ENCODE data around the gene HERC4. TPM values are rescaled to one million over a fixed set of nuclear protein-coding genes. Genes with fewer than 3 reads are reported as not detected.
A peak's percentile ranks its signal among the peaks of the same experiment; 100 is the strongest.

The HERC4 gene
- total and polyA plus RNA-seq, 9 of the 15 experiments (the other 6 are each of a cell fraction or from before 2014, with no cell fraction given), result 12.5 to 33.5 (median 22.8) TPM

GRCh38 chr10:67884313-67884841, 190.7 kb downstream of the HERC4 start, which contains the start of gene SIRT1 (continued):
- 0 out of 4 replicates have a peak, but pooled peaks of 1 of the 2 experiments have one; percentile 49 for TF ChIP-seq MLX (CRISPR knock-in tag; conservative IDR thresholded peaks at IDR 0.05)
- no peak for TF ChIP-seq ZNF449 (CRISPR knock-in tag; IDR thresholded peaks at IDR 0.05)
- TF ChIP-seq VEZF1 (CRISPR knock-in tag; IDR thresholded peaks at IDR 0.05), result peak; percentile 97
- TF ChIP-seq RAD51 (IDR thresholded peaks at IDR 0.05; ENCODE audit: borderline replicate concordance, low read depth), result peak; percentile 99
- peak; percentile 69 for TF ChIP-seq NKRF (IDR thresholded peaks at IDR 0.05; ENCODE audit: borderline replicate concordance)
- TF ChIP-seq ARID1B (IDR thresholded peaks at IDR 0.05), result peak; percentile 63; the same call in 1 of the 2 replicates
- no peak for TF ChIP-seq FOXK1 (CRISPR knock-in tag; IDR thresholded peaks at IDR 0.05; ENCODE audit: borderline replicate concordance)
- TF ChIP-seq NR2F6 (CRISPR knock-in tag; IDR thresholded peaks at IDR 0.05), result no peak
- TF ChIP-seq MTA3 (IDR thresholded peaks at IDR 0.05; ENCODE audit: borderline replicate concordance), result peak; percentile 57
- no peak for TF ChIP-seq EHMT2 (IDR thresholded peaks at IDR 0.05)
- no peak for TF ChIP-seq CHCHD3 (CRISPR knock-in tag; IDR thresholded peaks at IDR 0.05)
- TF ChIP-seq CBFB (CRISPR knock-in tag; IDR thresholded peaks at IDR 0.05), result peak; percentile 90; the same call in 1 of the 2 replicates
- peak in 1 of 2 experiments; percentile 91; a peak in 2 of 4 replicates for TF ChIP-seq MLLT1 (IDR thresholded peaks at IDR 0.05)
- no peak for TF ChIP-seq ZNF232 (CRISPR knock-in tag; IDR thresholded peaks at IDR 0.05)
